CD4-positive, alpha-beta T cell treated with Interleukin-2 at 100 ng/mL for 4 hours (primary cell): Measurements from ENCODE around the gene FAM118B.

Experiments used
- DNase-seq: peaks from one replicate; pipeline ENCODE4 v3.0.0-alpha.2; 2020; ENCODE audit warnings: low spot score

The FAM118B gene

DNA sequence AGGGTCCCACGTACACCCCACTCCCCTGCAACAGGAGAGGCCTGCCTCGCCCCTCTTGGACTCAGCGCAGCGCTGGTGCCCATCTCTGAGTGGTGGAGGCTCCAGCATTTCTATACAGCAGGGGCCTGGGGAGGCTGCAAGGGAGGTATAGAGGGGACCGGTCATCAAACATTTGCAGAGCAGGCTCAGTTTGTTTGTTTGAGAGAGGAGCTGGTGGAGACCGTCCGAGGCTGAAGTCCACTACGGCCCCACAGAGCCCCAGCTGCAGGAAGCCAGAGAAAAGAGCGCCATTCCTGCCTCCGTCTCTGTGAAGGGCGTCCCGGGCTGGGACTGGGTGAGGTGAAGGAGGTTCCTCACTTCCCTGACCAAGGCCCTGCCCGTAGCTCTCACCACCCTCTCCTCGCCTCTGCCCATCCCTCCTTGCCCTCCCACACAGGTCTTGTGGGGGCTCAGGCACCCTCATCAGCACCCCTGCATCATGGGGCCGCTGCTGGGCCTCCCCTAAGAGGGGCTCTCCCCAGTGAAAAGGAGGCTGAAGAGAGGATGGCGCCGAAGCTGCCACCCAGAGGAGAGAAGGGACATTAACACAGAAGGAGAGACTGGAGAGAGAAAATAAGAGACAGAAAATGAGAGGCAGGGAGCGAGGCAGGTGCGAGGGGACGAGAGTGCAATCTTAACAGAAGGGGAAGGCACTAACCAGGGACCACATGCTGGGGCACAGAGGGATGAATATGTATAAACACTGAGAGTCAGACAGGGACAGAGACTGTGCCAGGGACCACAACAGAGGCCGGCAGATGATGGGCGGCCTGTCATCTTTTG lies 24.7 kb upstream of the FAM118B start:
- DNase-seq, result no peak

DNA sequence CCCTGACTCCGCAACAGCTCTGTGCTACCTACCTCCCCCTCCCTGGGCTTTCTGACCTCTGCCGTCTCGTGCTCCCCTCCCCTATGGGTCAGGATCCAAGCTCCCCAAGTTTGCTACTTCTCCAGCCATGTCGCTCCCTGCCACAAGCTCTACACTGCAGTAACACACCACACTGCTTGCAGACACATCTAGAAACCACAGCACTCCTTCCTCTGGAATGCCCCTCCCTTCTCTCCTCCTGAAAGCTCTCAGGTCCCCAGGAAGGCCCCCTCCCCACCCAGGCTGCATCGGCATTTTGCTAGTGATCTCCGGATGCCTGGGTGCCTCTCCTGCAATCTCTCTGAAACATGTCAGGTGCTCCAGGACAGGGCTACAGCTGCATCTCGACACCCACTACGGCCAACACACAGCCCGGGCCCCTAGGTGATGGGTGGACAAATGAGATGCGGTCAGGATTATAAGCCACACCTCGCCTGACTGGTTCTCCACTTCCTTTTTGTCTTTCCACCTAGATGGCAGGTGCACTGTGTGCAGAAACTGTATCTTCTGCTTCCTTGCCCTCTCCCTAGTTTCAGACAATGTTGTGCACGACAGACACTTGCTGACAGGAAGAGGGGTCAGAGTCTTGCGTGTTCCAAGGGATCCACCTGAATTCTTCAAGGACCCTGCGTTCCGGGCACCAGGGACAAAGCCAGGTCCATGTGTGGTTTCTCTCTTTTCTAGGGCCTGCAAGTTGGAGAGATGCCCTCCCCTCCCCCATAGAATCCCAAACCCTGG lies 23.1 kb upstream of the FAM118B start:
- DNase-seq, result no peak

DNA sequence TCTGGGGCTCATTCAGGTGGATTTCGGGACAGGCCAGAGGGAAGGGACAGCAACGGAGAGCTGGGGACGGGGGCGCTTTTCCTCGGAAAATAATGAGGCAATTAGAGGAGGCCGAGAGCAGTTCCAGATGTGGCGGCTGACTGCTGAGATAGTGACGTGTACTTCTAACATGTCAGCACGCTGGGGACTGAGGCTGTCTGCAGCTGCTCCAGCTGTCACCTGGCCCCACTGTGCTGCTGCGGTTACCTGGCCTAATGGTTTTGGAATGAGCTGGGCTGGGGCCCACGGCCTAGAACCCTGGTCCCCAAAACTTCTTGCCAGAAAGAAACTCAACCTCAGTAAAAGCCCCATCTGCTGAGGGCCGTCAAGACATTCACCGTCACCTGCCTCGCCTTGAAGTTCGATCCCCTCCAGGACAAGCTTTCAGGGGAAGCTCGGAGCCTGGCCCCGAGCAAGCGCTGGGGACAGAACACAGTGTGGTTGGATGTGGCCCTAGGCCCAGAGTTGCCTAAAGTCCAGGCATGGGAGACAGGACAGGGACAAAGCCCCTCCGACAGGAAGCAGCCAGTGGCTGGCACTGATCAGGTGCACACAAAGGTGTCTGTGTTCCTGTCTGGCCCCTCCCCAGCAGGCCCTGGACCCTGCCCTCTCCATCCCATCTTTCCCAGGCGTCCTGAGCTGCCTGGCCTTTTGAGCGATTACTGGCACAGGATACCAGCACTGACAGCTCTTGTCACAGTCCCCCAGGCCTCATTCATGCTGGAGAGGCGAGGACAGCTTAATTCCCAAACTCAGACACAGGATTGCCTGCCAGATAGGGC lies 22.3 kb upstream of the FAM118B start:
- no peak for DNase-seq

DNA sequence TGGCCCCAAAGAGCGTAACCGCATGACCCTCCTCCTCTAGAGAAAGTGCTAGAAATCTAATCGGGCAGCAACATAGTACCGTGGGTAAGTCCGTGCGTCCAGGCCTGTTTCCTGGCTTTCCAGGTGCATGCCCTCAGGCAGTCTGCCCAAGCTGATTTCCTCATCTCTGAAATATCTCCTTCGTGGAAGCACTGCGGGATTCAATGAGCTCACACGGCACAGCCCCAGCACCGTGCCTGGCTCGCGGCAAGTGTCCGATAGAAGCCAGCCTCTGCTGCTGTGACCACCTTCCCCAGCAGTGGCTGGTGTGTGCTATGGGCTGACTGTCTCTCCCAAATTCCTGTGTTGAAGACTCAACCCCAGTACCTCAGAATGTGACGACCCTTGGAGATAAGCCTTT lies 20.8 kb upstream of the FAM118B start:
- DNase-seq, result no peak

DNA sequence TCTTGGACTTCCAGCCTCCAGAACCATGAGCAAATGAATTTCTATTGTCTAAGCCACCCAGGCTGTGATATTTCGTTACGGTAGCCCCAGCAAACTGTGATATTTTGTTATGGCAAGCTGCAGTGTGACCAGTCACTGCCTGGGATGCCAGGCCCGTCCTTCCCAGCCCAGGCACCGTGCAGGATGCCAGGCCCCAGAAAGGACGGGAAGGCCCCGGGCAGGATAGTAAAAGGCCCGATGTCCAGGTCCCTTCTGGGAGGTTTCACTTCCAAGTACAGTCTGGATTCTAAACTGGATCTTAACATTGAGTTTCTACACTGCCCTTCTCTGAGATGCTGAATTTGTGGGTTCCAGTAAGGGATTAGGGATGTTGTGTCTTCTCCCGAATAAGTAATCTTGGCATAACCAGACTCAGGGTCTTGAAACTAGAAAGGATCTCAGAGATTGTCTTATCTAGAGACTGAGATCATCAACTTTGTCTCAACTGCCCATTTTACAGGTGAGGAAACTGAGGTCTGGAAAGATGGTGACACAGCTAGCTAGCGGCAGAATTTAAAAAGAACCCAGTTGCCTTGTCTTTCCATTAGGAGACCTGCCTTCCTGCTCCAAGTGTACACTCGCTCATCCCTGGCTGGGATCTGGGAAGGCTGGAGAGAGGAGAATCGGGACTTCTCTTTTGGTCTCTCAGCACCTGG lies 20.1 kb upstream of the FAM118B start:
- DNase-seq, result no peak

DNA sequence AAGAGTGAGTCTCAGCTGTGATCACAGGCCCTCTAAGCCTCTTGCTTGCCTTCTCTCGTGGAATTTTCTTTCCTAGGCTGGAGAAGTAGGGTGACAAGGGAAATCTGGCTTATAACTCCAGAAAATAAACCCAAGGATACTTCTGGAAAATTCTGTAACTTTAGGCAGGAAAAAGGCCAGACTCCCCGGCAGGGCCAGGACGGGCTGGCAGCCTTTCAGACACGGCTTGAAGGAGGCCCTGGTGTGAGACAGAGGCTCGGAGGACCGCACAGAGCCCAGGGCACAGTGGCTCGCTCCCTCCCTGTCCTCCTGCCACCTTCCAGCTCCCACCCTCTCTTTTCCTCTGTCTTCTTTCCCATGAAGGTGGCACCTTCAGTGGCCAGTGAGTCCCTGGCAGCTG lies 19.2 kb upstream of the FAM118B start:
- DNase-seq, result no peak

DNA sequence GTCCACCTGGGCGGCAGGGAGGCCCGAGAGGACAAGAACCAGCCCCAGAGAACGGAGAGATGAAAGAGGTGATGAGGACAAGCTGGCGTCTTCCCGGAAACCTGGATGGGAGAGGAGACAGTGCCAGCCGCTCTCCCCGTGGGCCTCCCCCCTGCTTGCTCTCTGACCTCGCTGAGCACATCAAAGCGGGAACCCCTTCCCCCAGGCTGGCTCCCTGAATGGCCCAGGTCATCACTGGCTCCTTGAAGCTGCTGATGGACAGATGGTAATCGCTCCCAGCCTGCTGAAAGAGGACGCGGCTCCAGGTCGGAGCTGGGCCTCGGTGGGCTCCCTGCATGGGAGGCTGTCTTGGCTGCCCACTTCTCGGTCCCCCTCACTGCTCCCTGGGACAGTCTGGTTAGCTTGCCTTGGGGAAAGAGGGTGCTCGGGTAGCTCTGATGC lies 18.5 kb upstream of the FAM118B start:
- no peak for DNase-seq

DNA sequence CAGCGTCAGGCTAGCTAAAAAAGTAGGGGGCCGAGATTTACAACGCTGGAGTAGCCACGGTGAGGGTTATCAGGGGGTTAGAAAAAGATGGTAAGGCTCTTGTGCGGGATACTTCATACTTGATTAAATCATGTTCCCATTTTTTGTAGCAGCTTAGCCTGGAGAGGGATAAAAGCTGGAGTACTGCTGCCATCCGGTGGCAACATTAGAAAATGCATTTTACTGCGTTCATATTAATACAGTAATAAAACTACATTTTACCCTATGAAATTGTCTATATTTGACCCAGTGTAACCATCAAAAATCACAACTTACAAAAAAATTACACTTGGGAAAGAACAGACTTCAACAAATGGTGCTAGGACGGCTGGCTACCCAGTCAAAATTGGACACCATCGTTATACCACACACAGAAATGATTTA lies 17.4 kb upstream of the FAM118B start:
- DNase-seq, result peak; percentile 26

DNA sequence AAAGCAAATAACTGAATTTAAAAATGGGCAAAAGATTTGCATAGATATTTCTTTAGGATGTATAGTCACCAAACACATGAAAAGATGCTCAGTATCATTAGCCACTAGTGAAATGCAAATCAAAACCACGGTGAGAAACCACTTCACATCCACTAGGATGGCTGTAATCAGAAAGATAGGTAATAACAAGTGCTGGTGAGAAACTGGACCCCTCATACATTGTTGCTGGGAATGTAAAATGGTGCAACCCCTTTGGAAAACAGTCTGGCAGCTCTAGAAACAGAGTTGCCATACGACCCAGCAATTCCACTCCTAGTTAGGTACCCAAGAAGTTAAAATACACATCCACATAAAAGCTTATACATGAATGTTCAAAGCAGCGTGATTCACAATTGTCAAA lies 16.5 kb upstream of the FAM118B start:
- DNase-seq, result no peak

DNA sequence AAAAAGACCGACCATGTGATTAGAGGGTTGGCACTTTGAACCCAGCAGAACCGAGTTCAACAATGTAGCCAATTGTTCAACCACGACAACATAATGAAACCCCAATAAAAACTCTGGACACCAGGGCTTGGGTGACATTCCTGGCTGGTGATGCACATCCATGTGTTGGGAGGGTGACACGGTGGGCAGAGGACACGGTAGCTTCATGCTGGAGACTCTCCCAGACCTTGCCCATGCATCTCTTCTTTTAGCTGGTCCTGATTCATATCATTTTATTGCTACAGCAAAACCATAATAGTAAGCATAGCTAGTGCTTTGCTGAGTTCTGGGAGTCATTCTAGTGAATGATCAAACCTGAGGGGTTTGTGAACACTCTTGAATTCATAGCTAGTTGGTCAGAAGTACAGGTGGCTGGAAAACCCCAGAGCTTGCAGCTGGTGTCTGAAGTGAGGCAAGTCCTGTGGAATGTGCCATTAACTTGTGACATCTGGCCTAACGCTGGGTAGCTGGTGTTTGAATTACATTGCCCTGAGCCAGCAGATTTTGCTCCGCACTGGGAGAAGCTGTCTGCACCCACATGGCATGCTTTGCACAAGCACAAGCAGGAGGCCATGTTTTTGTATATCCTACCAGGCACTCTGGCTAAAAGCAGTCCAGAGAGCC lies 14.2 kb upstream of the FAM118B start:
- DNase-seq, result no peak

DNA sequence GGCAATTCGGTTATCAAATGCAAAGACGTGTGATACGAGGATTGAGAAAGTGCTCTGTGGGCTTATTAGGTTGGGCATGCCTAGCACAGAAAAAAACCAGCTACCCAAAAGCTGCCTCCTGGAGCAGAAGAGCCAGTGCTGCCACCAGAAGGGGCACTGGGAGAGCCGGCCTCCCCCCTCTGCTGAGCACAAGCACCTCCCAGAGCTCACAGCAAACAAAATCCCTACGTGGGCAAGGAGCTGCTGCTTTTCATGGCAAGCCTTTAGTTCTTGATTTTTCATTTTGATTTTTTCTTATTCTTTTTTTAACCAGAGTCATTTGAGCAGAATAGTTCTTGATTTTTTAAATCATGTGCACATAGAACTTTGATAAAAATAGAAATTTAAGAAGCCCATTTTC lies 12.9 kb upstream of the FAM118B start:
- DNase-seq, result no peak

DNA sequence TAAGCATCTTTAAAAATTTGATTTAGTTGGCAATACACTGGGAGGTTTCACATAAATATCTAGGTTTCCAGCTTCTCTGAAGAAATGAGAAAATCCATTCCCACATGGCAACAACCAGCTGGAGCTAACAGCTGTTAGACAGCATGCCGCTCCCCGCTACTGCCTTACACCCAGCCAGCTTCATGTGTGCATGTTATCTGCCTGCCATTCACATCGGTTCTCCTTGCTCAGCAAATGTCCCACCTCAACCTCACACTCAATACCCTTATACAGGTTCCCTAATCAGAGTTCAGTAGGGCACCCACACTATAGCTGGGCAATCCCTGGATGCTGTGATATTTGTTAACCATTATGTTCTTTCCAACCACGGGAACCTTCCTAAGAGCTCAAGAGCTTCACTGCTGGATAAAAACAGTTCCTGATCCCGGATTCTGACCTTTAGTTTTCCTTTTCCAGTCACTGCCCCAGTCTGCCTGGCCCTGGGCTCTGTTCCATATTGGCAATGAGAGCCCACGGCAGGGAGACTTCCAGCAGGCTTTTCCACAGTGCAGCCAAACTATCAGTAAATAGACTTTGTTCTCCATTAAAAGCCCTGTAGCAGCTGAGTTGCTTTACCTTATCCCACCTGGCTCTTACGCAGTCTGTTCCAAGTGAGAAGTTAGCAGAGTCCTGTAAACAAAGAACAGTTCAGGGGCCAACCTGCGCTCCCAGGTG lies 8.8 kb upstream of the FAM118B start:
- no peak for DNase-seq

DNA sequence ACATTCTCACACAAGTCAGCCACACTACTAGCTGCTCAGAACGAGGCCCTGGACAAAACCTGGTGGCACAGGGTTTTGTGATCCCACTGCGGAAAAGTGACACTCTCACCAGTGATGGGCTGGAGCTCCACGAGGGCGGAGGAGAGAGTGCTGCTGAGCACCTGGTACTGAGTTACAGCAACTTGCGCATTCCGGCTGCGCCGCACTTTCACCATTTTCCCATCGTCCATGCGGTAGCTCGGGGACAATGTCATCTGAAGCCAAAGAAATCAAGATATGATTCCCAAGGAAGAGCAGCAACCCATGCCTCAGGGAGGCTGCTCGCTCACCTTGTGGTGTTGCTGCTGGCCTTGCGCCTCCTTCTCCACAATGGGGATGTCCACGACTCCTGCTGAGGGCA lies 6.2 kb upstream of the FAM118B start:
- no peak for DNase-seq

DNA sequence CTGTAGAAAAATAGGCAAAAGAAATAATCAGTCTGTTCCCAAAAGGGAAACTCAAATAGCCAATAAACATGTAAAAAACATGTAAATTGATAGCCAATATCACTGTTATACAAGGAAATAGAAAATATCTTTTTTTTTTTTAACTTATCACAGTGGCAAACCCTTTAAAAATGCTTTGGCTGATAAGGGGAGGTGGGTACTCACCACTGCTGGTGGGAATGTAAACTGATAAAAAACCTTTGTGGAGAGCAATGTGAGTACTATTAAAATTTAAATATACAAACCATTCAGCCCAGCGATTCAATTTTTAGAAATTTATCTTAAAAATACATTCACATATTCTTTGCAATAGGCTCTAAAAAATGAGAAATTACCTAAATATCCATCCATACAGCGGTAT lies 3.7 kb upstream of the FAM118B start:
- DNase-seq, result no peak

DNA sequence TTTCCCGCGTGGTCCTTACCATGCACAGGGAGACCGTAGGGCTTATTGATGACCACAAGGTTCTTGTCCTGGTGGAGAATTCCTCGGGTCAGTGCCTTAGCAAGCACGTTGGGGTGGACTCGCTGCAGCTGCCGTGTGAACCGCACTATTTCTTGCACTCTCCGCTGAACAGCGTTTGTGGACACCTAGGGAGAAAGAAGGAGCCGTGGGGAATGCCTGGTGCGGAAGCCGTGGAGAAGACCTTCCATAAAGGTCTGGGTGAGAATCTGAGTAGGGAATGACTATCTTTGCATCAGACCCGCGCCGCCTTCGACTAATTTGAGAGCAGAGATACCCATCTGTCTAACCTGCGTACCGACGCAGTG lies 729 bp upstream of the FAM118B start:
- DNase-seq, result no peak

DNA sequence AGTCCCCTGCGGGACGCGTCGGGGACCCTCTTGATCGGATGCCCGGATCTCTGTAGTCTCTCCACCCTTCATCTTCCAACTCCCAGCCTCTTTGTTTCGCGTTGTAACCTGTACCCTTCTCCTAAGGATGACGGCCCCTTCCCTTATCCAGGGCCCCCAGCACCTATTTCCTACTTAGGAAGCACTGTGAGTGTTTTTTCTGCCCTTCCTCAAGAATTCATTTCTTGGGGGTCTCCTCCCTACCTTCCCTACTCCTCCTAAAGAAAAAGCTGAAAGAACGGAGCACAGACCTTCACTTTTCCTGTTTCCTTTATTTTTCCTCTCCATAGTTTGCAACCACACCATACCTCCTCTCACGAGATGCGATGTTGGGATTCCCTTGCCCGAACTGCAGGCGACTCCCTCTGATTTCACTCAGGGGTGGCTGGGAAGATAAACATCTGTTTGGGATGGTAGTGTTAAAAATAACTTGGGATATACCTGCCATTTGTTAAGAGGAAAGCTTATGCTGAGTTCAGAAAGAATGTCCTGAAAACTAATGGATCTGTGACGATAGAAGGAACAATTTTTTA lies 593 bp downstream of the FAM118B start:
- no peak for DNase-seq

DNA sequence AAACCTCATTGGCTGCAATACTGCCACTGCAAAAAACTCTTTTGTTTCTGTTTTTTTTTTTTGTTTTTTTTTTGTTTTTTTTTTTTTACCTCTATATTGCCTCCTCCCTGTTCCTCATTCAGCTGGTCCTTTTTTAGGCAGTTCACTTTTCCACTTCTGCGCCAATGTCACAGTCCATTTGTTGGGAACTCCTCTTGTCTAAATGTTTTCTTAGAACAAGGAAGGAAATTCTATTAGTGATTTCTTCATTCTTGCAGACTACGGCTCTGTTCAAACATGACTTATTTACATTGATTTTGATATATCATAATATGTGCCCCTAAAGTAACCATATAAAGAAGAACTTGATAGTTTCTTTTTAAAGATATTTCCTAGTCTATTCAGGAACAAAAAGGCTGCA lies 2.9 kb downstream of the FAM118B start:
- no peak for DNase-seq

DNA sequence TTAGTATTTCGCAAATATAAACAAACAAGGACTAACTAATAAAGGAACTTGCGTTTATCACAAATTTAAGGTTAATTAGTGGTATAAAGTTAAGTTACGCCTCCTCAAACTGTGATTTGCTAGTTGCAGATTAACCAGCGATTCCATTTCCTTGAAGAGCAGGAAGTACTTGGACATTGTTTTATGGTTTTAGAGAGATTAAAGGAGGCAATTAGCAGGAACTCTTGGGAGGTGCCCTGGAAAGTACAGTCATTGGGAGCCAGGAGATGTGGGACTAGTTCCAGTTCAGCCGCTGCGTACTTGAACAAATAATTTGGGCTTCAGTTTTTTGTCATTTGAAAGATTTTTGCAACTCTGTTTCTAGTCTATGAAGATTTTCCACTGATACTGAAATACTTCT lies 3.3 kb downstream of the FAM118B start:
- no peak for DNase-seq

DNA sequence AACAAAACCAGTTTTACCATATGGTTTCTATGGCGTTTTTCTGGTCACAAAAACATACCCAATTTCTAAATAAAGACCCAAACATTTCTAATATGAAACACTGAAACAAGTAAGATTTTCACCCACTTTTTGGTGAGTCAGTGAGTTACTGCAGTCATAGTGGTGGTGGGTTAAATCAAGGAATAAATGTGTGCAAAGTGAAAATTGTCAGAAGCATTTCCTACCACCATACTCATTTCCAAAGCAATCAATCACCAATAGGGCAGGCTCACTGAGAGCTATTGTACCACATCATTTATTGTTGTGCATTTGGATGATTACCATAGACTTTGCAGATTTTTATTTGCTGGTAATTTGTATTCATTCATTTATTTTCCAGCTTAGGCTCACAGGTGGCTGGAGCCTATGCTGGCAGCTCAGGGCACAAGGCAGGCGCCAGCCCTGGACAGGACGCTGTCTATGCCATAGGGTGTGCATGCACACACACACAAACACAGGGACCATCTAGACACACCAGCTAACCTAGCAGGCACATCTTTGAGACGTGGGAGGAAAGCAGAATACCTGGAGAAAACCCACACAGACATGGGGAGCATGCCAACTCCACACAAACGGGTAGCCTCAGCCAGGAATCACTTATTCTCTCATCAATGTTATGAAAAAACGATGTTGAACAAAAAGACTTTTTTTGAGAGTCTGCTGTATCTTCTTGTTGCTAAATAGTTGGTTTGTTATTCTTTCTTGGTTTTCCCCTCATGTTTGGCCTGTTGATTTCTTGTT lies 5.1 kb downstream of the FAM118B start:
- no peak for DNase-seq

DNA sequence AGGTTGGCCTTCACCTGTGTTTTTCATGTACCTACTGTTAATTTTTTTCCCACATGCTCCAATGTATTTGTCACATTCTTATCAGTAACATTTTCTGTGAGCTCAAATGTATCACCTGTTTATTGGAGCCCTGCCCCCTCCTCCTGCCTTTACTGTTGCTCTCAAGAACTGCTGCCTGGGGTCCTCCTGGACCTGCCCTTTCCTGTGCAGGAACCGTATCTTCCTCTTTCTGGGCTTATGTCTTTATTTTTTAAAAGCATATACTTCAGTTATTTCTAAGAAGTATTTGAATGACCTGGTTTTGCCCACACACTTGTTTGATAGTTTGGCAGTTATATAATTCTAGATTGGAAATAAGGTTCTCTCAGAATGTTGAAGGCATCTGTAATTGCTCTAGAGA lies 5.9 kb downstream of the FAM118B start:
- no peak for DNase-seq
